HG03571 (cell line): Measurements from ENCODE around the gene SLC25A21.
"Not testable (repeated sequence)": the region's sequence is repeated elsewhere in the genome, so short reads cannot be mapped to it uniquely, and the experiment has no call there.

ENCODE experiments used
- ATAC-seq: cut with Tn5 transposase; IDR thresholded peaks from one replicate; pipeline ENCODE4 v1.9.1; 2021; ENCODE audit not compliant: unreplicated experiment

SLC25A21 gene

GRCh38 chr14:36844443-36845195, 327.8 kb downstream of the SLC25A21 start:
- ATAC-seq: no peak

- no peak for ATAC-seq
Measured at GRCh38 chr14:36843410-36843809, 329.0 kb downstream of the SLC25A21 start.

GRCh38 chr14:36835128-36835527, 337.3 kb downstream of the SLC25A21 start:
- no peak for ATAC-seq

GRCh38 chr14:36834293-36834692, 338.1 kb downstream of the SLC25A21 start:
- no peak for ATAC-seq

- ATAC-seq: no peak
Measured at GRCh38 chr14:36829547-36829946, 342.9 kb downstream of the SLC25A21 start.

- no peak for ATAC-seq
Measured at GRCh38 chr14:36827861-36828260, 344.5 kb downstream of the SLC25A21 start.

GRCh38 chr14:36826614-36827013, 345.8 kb downstream of the SLC25A21 start:
- no peak for ATAC-seq

GRCh38 chr14:36824854-36825253, 347.6 kb downstream of the SLC25A21 start:
- no peak for ATAC-seq

GRCh38 chr14:36823651-36824050, 348.8 kb downstream of the SLC25A21 start:
- no peak for ATAC-seq

GRCh38 chr14:36822685-36823084, 349.7 kb downstream of the SLC25A21 start:
- no peak for ATAC-seq

- ATAC-seq: no peak
Measured at GRCh38 chr14:36820901-36821300, 351.5 kb downstream of the SLC25A21 start.

- no peak for ATAC-seq
Measured at GRCh38 chr14:36820111-36820709, 352.2 kb downstream of the SLC25A21 start.

- ATAC-seq: no peak
Measured at GRCh38 chr14:36818794-36819384, 353.5 kb downstream of the SLC25A21 start.

GRCh38 chr14:36818246-36818645, 354.2 kb downstream of the SLC25A21 start:
- ATAC-seq: no peak

GRCh38 chr14:36817071-36817930, 355.1 kb downstream of the SLC25A21 start:
- no peak for ATAC-seq

GRCh38 chr14:36816481-36816880, 355.9 kb downstream of the SLC25A21 start:
- ATAC-seq: no peak

GRCh38 chr14:36814783-36815182, 357.6 kb downstream of the SLC25A21 start:
- not testable (repeated sequence) for ATAC-seq

- no peak for ATAC-seq
Measured at GRCh38 chr14:36810209-36810608, 362.2 kb downstream of the SLC25A21 start.

- ATAC-seq: no peak
Measured at GRCh38 chr14:36807727-36808126, 364.7 kb downstream of the SLC25A21 start.

GRCh38 chr14:36805131-36805559, 367.3 kb downstream of the SLC25A21 start:
- ATAC-seq: no peak

- no peak for ATAC-seq
Measured at GRCh38 chr14:36797634-36798033, 374.8 kb downstream of the SLC25A21 start.
